Stimulated activated CD4-positive, alpha-beta T cell treated with anti-CD3 and anti-CD28 coated beads, Interleukin-1b, Interleukin-23, amount 100 ng/mL, for 24 hours (primary cell): ENCODE data around the gene CFAP61.

Experiments
- DNase-seq, 4 experiments: peaks; one replicate each; pipeline ENCODE4 v3.0.0-alpha.2; 2020; ENCODE audit warnings: low read depth in 4 of 4, low spot score in 1 of 4

The CFAP61 gene

GRCh38 chr20:20359628-20360027 lies 307.3 kb downstream of the CFAP61 start:
- no peak for DNase-seq

- DNase-seq = no peak
These were observed 308.1 kb downstream of the CFAP61 start for GRCh38 chr20:20360464-20360863.

- DNase-seq = no peak
These were observed 310.6 kb downstream of the CFAP61 start for GRCh38 chr20:20362774-20363433.

GRCh38 chr20:20363434-20363798 lies 311.1 kb downstream of the CFAP61 start:
- no peak for DNase-seq

GRCh38 chr20:20363799-20364592 lies 311.7 kb downstream of the CFAP61 start:
- DNase-seq = no peak

- no peak for DNase-seq
These were observed 312.5 kb downstream of the CFAP61 start for GRCh38 chr20:20364593-20365479.

- DNase-seq = no peak
These were observed 313.3 kb downstream of the CFAP61 start for GRCh38 chr20:20365480-20366161.

GRCh38 chr20:20366551-20366875 lies 314.2 kb downstream of the CFAP61 start:
- no peak for DNase-seq

GRCh38 chr20:20366876-20367574 lies 314.7 kb downstream of the CFAP61 start:
- DNase-seq = no peak

- no peak for DNase-seq
These were observed 315.5 kb downstream of the CFAP61 start, which contains the start of gene INSM1 for GRCh38 chr20:20367575-20368417. TSS of gene INSM1 (plus strand) at chr20:20368104. CDS start at chr20:20368268, 164 bp downstream.

- DNase-seq = no peak
These were observed 316.3 kb downstream of the CFAP61 start for GRCh38 chr20:20368418-20369249.

GRCh38 chr20:20369250-20370093 lies 317.1 kb downstream of the CFAP61 start:
- no peak for DNase-seq

- no peak for DNase-seq
These were observed 317.8 kb downstream of the CFAP61 start for GRCh38 chr20:20370094-20370575.

GRCh38 chr20:20371083-20371482 lies 318.8 kb downstream of the CFAP61 start:
- no peak for DNase-seq

GRCh38 chr20:20371681-20372080 lies 319.3 kb downstream of the CFAP61 start:
- DNase-seq = no peak

GRCh38 chr20:20373091-20373571 lies 320.8 kb downstream of the CFAP61 start:
- no peak for DNase-seq

- DNase-seq = no peak
These were observed 323.5 kb downstream of the CFAP61 start for GRCh38 chr20:20375862-20376261.

- DNase-seq = no peak
These were observed 333.9 kb downstream of the CFAP61 start for GRCh38 chr20:20386192-20386591.
